GM18519 (cell line): Measurements from ENCODE around the gene CETP.
"Not testable (repeated sequence)": the region's sequence is repeated elsewhere in the genome, so short reads cannot be mapped to it uniquely, and the experiment has no call there.

ENCODE experiments used
- ATAC-seq: cut with Tn5 transposase; IDR thresholded peaks from one replicate; pipeline ENCODE4 v1.9.1; 2021; ENCODE audit warnings: mild to moderate bottlenecking, moderate library complexity; ENCODE audit not compliant: unreplicated experiment, low FRiP score

Gene CETP

GRCh38 chr16:56953006-56953405 is 8.7 kb upstream of the CETP start:
- ATAC-seq, result no peak

GRCh38 chr16:56956076-56956475 is 5.7 kb upstream of the CETP start:
- ATAC-seq, result no peak

- no peak for ATAC-seq
Measured at GRCh38 chr16:56956756-56957155, 5.0 kb upstream of the CETP start.

- ATAC-seq, result no peak
Measured at GRCh38 chr16:56960681-56961281, 969 bp upstream of the CETP start.

- no peak for ATAC-seq
Measured at GRCh38 chr16:56961386-56961785, 364 bp upstream of the CETP start.

GRCh38 chr16:56964243-56965148 is 2.7 kb downstream of the CETP start:
- no peak for ATAC-seq

GRCh38 chr16:56965149-56966092 is 3.7 kb downstream of the CETP start:
- ATAC-seq, result no peak

- no peak for ATAC-seq
Measured at GRCh38 chr16:56966093-56966475, 4.3 kb downstream of the CETP start.

GRCh38 chr16:56967733-56968132 is 6.0 kb downstream of the CETP start:
- no peak for ATAC-seq

- ATAC-seq, result no peak
Measured at GRCh38 chr16:56969769-56970168, 8.0 kb downstream of the CETP start.

GRCh38 chr16:56970934-56971767 is 9.4 kb downstream of the CETP start:
- no peak for ATAC-seq

- no peak for ATAC-seq
Measured at GRCh38 chr16:56971768-56972043, 10.0 kb downstream of the CETP start.

GRCh38 chr16:56972403-56973293 is 10.9 kb downstream of the CETP start:
- no peak for ATAC-seq

- no peak for ATAC-seq
Measured at GRCh38 chr16:56973294-56973689, 11.5 kb downstream of the CETP start.

- ATAC-seq, result not testable (repeated sequence)
Measured at GRCh38 chr16:56973899-56974298, 12.1 kb downstream of the CETP start.

GRCh38 chr16:56974549-56975300 is 13.0 kb downstream of the CETP start:
- ATAC-seq, result no peak

GRCh38 chr16:56975714-56976113 is 14.0 kb downstream of the CETP start:
- ATAC-seq, result no peak

- ATAC-seq, result no peak
Measured at GRCh38 chr16:56977216-56977615, 15.5 kb downstream of the CETP start.
